HCT116 (cell line): ENCODE results near the gene FMOD. TPM values are rescaled to one million over a fixed set of nuclear protein-coding genes. Genes with fewer than 3 reads are reported as not detected.

Source experiments
- ATAC-seq: fragments of 200-7000 bp; cut with Tn5 transposase; 2 replicates; pipeline ENCODE4 v1.9.1; 2020; ENCODE audit warnings: mild to moderate bottlenecking, moderate library complexity
- BruUV-seq: library from RNA; stranded (reverse); fragments of 400-500 nt; replicated peaks from 2 replicates; lab custom pipeline; 2021; lab: Mats Ljungman, UMichigan
- CTCF ChIA-PET: fragments of 300-600 bp; sonication (Branson Sonifier 250); formaldehyde crosslinking; loops from one replicate; lab custom pipeline; 2021; ENCODE audit warnings: antibody characterized with exemption; lab: Charles Lee
- POLR2A ChIA-PET: fragments of 300-600, 350-600 bp; sonication (Branson Sonifier 250); formaldehyde crosslinking; loops from one replicate; lab custom pipeline; 2021; ENCODE audit warnings: antibody characterized with exemption; lab: Charles Lee
- RAD21 ChIA-PET, 2 experiments: fragments of 300-600 bp; sonication (Branson Sonifier 250); formaldehyde crosslinking; loops; one replicate each; lab custom pipeline; 2023; ENCODE audit warnings: low total read pairs in 2 of 2; ENCODE audit not compliant: uncharacterized antibody in 2 of 2, unreplicated experiment in 2 of 2, low non-redundant PET in 1 of 2; lab: Charles Lee
- DNase-seq: peaks from one replicate; pipeline ENCODE4 v3.0.0-alpha.2; 2010; ENCODE audit warnings: low read depth, low spot score
- H2AFZ ChIP-seq: fragments of 200-600 bp; shearing (Covaris generic), sonication (generic); 2 replicates; pipeline ENCODE4 v1.6.1; 2017; ENCODE audit warnings: low read depth, mixed run types, mixed read lengths, antibody characterized with exemption, low read length; ENCODE audit not compliant: poor library complexity, severe bottlenecking
- H3K27ac ChIP-seq: 2 replicates; pipeline ENCODE4 v1.5.1; 2012; ENCODE audit warnings: low read depth, low read length
- H3K27me3 ChIP-seq: fragments of 200-600 bp; sonication (generic); 2 replicates; pipeline ENCODE4 v1.6.1; 2016; ENCODE audit warnings: mixed run types, low read length, mixed read lengths; ENCODE audit not compliant: insufficient read depth
- H3K36me3 ChIP-seq, 2 experiments: fragments of 200-500 bp in 1 of 2; fragments of 200-600 bp in 1 of 2; sonication (Bioruptor generic) in 1 of 2; sonication (generic) in 1 of 2; 2 replicates each; pipeline versions ENCODE4 v1.5.1 to v1.6.1; 2014 to 2016; ENCODE audit warnings: low read length in 2 of 2, inconsistent platforms in 1 of 2, mixed read lengths in 1 of 2, mixed run types in 1 of 2; ENCODE audit not compliant: insufficient read depth in 2 of 2, control insufficient read depth in 1 of 2
- H3K4me1 ChIP-seq, 2 experiments: fragments of 200-600 bp in 1 of 2; sonication (generic) in 1 of 2; 2 replicates each; pipeline versions ENCODE4 v1.5.1 to v1.6.1; 2012 to 2017; ENCODE audit warnings: low read length in 2 of 2, inconsistent platforms in 1 of 2, mild to moderate bottlenecking in 1 of 2, mixed read lengths in 1 of 2, mixed run types in 1 of 2, moderate library complexity in 1 of 2; ENCODE audit not compliant: insufficient read depth in 2 of 2, control insufficient read depth in 1 of 2
- H3K4me2 ChIP-seq: fragments of 200-600 bp; sonication (generic); 2 replicates; pipeline ENCODE4 v1.6.1; 2017; ENCODE audit warnings: mixed run types, low read length, mixed read lengths
- H3K4me3 ChIP-seq, 2 experiments: fragments of 200-600 bp in 1 of 2; sonication (generic) in 1 of 2; replicated peaks in 1 of 2; 2 replicates each; pipeline ENCODE4 v1.5.1; 2011 to 2016; ENCODE audit warnings: low read length in 2 of 2, control low read depth in 1 of 2, low read depth in 1 of 2, mild to moderate bottlenecking in 1 of 2, mixed read lengths in 1 of 2, mixed run types in 1 of 2
- H3K79me2 ChIP-seq: fragments of 200-600 bp; sonication (generic); 2 replicates; pipeline ENCODE4 v1.6.1; 2017; ENCODE audit warnings: mild to moderate bottlenecking, mixed run types, low read length, moderate library complexity, mixed read lengths; ENCODE audit not compliant: insufficient read depth
- H3K9ac ChIP-seq: fragments of 200-600 bp; sonication (generic); 2 replicates; pipeline ENCODE4 v1.6.1; 2016; ENCODE audit warnings: low read length, mixed read lengths
- H3K9me2 ChIP-seq: fragments of 200-600 bp; sonication (generic), shearing (Covaris generic); 2 replicates; pipeline ENCODE4 v1.6.1; 2017; ENCODE audit warnings: mixed run types, mild to moderate bottlenecking, moderate library complexity; ENCODE audit not compliant: insufficient read depth
- H3K9me3 ChIP-seq, 2 experiments: fragments of 200-500 bp in 1 of 2; fragments of 200-600 bp in 1 of 2; sonication (Bioruptor generic) in 1 of 2; sonication (generic) in 1 of 2; 2 replicates each; pipeline ENCODE4 v1.6.1; 2014 to 2017; ENCODE audit warnings: low read length in 2 of 2, mixed read lengths in 2 of 2, inconsistent platforms in 1 of 2, low read depth in 1 of 2, mild to moderate bottlenecking in 1 of 2, mixed run types in 1 of 2, moderate library complexity in 1 of 2; ENCODE audit not compliant: control insufficient read depth in 1 of 2, insufficient read depth in 1 of 2
- H4K20me1 ChIP-seq: fragments of 200-600 bp; sonication (generic), shearing (Covaris generic); 2 replicates; pipeline ENCODE4 v1.6.1; 2017; ENCODE audit warnings: mixed run types, mild to moderate bottlenecking, moderate library complexity; ENCODE audit not compliant: insufficient read depth
- CEBPB ChIP-seq: IDR thresholded peaks from 2 replicates; pipeline ENCODE4 v1.6.1; 2012; ENCODE audit warnings: low read depth
- EGR1 ChIP-seq: IDR thresholded peaks from 2 replicates; pipeline ENCODE4 v1.6.1; 2012; ENCODE audit warnings: low read depth
- ELF1 ChIP-seq: IDR thresholded peaks from 2 replicates; pipeline ENCODE4 v1.6.1; 2012; ENCODE audit warnings: low read depth, borderline replicate concordance
- EZH2phosphoT487 ChIP-seq: fragments of 200-600 bp; IDR thresholded peaks from 2 replicates; pipeline ENCODE4 v1.6.1; 2018; ENCODE audit warnings: antibody characterized with exemption, borderline replicate concordance
- JUND ChIP-seq: IDR thresholded peaks from 2 replicates; pipeline ENCODE4 v1.6.1; 2012
- POLR2A ChIP-seq: IDR thresholded peaks from 2 replicates; pipeline ENCODE4 v1.7.0; 2011; ENCODE audit warnings: borderline replicate concordance; ENCODE audit not compliant: insufficient read depth, insufficient read length; ENCODE audit errors: extremely low read depth
- POLR2AphosphoS5 ChIP-seq: IDR thresholded peaks from 2 replicates; pipeline ENCODE4 v1.6.1; 2011; ENCODE audit warnings: mild to moderate bottlenecking, low read depth, low read length, moderate library complexity
- RAD21 ChIP-seq: IDR thresholded peaks from 2 replicates; pipeline ENCODE4 v1.6.1; 2012; ENCODE audit warnings: low read depth, mild to moderate bottlenecking
- SP1 ChIP-seq: IDR thresholded peaks from 2 replicates; pipeline ENCODE4 v1.6.1; 2012; ENCODE audit warnings: low read depth
- SRF ChIP-seq: IDR thresholded peaks from 2 replicates; pipeline ENCODE4 v1.6.1; 2012; ENCODE audit warnings: low read depth
- YY1 ChIP-seq: IDR thresholded peaks from 2 replicates; pipeline ENCODE4 v1.6.1; 2011; ENCODE audit warnings: low read length, low read depth, moderate library complexity, mild to moderate bottlenecking; ENCODE audit not compliant: insufficient replicate concordance; ENCODE audit errors: extremely low read depth
- ZFX ChIP-seq: fragments of 450-650 bp; IDR thresholded peaks from 2 replicates; pipeline ENCODE4 v1.6.1; 2017
- ZNF274 ChIP-seq: fragments of 200-500 bp; sonication (Bioruptor generic); IDR thresholded peaks from 2 replicates; pipeline ENCODE4 v1.6.1; 2014; ENCODE audit warnings: mild to moderate bottlenecking, low read depth, low read length, inconsistent platforms
- intact Hi-C: fragments of 100-400 bp; cut with micrococcal nuclease; formaldehyde crosslinking; loops from 2 replicates; pipeline ENCODE4 v1.10.0; 2022
- total RNA-seq: library from RNA; stranded (reverse); gene quantifications from one replicate; pipeline ENCODE4 v1.2.1, GENCODE V29; 2021; ENCODE audit not compliant: unreplicated experiment
- TF ChIP-seq, protein P1 (sequence below), 3 experiments: fragments of 200-600 bp in 1 of 3; sonication (generic) in 1 of 3; IDR thresholded peaks in 2 of 3; conservative IDR thresholded peaks in 1 of 3; 2 replicates each; pipeline ENCODE4 v1.5.1; 2012 to 2017; ENCODE audit warnings: low read depth in 2 of 3, low read length in 2 of 3, antibody characterized with exemption in 1 of 3, borderline replicate concordance in 1 of 3, control low read depth in 1 of 3, mild to moderate bottlenecking in 1 of 3, mixed read lengths in 1 of 3, mixed run types in 1 of 3, moderate library complexity in 1 of 3; ENCODE audit not compliant: insufficient read depth in 1 of 3
- TF ChIP-seq, protein P2 (sequence below): IDR thresholded peaks from 2 replicates; pipeline ENCODE4 v1.6.1; 2012; ENCODE audit warnings: low read depth
- TF ChIP-seq, protein P3 (sequence below): IDR thresholded peaks from 2 replicates; pipeline ENCODE4 v1.6.1; 2011; ENCODE audit warnings: mild to moderate bottlenecking, low read length, moderate library complexity; ENCODE audit not compliant: insufficient replicate concordance; ENCODE audit errors: extremely low read depth

The FMOD gene
- total RNA-seq, 1 experiment from 2014 or later: not detected

DNA sequence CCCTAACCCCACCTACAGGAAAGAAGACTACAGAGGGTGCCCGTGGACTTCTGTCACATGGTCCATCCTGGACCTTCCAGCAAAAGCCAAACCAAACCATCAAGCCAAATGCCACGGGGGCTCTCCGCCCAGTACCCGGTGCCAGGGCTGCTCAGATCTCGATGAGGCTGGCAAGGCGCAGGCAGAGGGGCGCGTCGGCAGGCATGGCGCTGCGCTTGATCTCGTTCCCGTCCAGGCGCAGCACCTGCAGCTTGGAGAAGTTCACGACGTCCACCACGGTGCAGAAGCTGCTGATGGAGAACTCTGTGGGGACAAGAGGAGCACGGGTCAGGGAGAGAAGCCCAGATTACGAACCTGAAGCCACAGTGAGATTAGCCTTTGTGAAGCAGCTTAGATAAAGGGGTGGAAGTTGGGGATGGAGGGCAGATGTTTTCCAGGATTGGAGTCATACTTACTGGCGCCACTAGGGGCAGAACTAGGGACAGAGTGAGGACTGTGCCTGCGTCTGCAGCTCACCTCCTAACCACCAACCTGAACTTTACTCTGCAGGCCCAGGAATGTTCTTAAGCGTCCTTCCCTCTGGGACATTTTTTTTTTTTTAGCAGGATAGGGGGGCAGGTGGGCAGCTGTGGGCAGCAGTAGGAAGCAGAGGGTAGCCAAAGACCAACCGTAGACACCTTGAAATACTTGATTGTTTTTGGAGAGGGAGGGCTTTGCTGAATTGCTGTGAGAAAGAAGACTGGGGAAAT lies 8.6 kb downstream of the FMOD start:
- no peak overlapping the region for H3K9ac ChIP-seq
- RAD21 ChIA-PET: interaction anchor here in 1 of 2 experiments (1.5 kb wide), 2 partner anchors 98 to 146 kb away, joined by 5 to 6 read pairs; no protein-coding TSS in a partner anchor
- no peaks in the 10 kb centered on the region for H3K9me3 ChIP-seq
- ATAC-seq (peak; percentile 87), DNase-seq (peak; percentile 31)
- no peaks in the 10 kb centered on the region for H4K20me1 ChIP-seq
- no peak overlapping the region for H3K27ac ChIP-seq
- CTCF ChIA-PET: interaction anchor here (0.5 to 2.6 kb wide), 18 partner anchors 8 to 359 kb away, joined by 3 to 23 read pairs (median 5); partner anchors contain the start of gene PPFIA4
- TF ChIP-seq, protein P1, sequence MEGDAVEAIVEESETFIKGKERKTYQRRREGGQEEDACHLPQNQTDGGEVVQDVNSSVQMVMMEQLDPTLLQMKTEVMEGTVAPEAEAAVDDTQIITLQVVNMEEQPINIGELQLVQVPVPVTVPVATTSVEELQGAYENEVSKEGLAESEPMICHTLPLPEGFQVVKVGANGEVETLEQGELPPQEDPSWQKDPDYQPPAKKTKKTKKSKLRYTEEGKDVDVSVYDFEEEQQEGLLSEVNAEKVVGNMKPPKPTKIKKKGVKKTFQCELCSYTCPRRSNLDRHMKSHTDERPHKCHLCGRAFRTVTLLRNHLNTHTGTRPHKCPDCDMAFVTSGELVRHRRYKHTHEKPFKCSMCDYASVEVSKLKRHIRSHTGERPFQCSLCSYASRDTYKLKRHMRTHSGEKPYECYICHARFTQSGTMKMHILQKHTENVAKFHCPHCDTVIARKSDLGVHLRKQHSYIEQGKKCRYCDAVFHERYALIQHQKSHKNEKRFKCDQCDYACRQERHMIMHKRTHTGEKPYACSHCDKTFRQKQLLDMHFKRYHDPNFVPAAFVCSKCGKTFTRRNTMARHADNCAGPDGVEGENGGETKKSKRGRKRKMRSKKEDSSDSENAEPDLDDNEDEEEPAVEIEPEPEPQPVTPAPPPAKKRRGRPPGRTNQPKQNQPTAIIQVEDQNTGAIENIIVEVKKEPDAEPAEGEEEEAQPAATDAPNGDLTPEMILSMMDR (IDR thresholded peaks at IDR 0.05 in 2 of 3, conservative IDR thresholded peaks at IDR 0.05 in 1 of 3; ENCODE audit: borderline replicate concordance in 1 of 3, insufficient read depth in 1 of 3, low read depth in 2 of 3, low read length in 2 of 3): peak; percentile 39 to 81 (median 70); a peak in 5 of 6 replicates
- TF ChIP-seq SRF (no peak), POLR2AphosphoS5 (no peak), ELF1 (no peak), ZFX (no peak), EGR1 (no peak), RAD21 (peak; percentile 48), JUND (no peak), YY1 (no peak), CEBPB (no peak), ZNF274 (no peak), EZH2phosphoT487 (no peak), POLR2A (no peak), SP1 (no peak)
- TF ChIP-seq, protein P2, sequence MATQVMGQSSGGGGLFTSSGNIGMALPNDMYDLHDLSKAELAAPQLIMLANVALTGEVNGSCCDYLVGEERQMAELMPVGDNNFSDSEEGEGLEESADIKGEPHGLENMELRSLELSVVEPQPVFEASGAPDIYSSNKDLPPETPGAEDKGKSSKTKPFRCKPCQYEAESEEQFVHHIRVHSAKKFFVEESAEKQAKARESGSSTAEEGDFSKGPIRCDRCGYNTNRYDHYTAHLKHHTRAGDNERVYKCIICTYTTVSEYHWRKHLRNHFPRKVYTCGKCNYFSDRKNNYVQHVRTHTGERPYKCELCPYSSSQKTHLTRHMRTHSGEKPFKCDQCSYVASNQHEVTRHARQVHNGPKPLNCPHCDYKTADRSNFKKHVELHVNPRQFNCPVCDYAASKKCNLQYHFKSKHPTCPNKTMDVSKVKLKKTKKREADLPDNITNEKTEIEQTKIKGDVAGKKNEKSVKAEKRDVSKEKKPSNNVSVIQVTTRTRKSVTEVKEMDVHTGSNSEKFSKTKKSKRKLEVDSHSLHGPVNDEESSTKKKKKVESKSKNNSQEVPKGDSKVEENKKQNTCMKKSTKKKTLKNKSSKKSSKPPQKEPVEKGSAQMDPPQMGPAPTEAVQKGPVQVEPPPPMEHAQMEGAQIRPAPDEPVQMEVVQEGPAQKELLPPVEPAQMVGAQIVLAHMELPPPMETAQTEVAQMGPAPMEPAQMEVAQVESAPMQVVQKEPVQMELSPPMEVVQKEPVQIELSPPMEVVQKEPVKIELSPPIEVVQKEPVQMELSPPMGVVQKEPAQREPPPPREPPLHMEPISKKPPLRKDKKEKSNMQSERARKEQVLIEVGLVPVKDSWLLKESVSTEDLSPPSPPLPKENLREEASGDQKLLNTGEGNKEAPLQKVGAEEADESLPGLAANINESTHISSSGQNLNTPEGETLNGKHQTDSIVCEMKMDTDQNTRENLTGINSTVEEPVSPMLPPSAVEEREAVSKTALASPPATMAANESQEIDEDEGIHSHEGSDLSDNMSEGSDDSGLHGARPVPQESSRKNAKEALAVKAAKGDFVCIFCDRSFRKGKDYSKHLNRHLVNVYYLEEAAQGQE: no peak
- TF ChIP-seq, protein P3, sequence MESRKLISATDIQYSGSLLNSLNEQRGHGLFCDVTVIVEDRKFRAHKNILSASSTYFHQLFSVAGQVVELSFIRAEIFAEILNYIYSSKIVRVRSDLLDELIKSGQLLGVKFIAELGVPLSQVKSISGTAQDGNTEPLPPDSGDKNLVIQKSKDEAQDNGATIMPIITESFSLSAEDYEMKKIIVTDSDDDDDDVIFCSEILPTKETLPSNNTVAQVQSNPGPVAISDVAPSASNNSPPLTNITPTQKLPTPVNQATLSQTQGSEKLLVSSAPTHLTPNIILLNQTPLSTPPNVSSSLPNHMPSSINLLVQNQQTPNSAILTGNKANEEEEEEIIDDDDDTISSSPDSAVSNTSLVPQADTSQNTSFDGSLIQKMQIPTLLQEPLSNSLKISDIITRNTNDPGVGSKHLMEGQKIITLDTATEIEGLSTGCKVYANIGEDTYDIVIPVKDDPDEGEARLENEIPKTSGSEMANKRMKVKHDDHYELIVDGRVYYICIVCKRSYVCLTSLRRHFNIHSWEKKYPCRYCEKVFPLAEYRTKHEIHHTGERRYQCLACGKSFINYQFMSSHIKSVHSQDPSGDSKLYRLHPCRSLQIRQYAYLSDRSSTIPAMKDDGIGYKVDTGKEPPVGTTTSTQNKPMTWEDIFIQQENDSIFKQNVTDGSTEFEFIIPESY: no peak
- H3K36me3 ChIP-seq: no peaks in the 10 kb centered on the region
- intact Hi-C loops: loop anchor here (5.0 kb wide), 1 partner anchor 160 kb away; no protein-coding TSS in a partner anchor
- BruUV-seq: no TSS peak
- H3K4me2 ChIP-seq: no peak overlapping the region
- H3K4me3 ChIP-seq: no peak overlapping the region
- peaks cover 17% of the 10 kb centered on the region; the same call in 1 of the 2 replicates for H3K27me3 ChIP-seq
- H3K79me2 ChIP-seq: no peaks in the 10 kb centered on the region
- H2AFZ ChIP-seq: peak overlapping the region; percentile 32
- peaks cover 0 to 6% of the 10 kb centered on the region in 2 experiments; a peak in 3 of 4 replicates for H3K4me1 ChIP-seq
- H3K9me2 ChIP-seq: no peaks in the 10 kb centered on the region
- POLR2A ChIA-PET: interaction anchor here (0.6 kb wide), 1 partner anchor 145 kb away, joined by 3 read pairs; no protein-coding TSS in a partner anchor
